WTC11 (cell line): ENCODE data around the gene GTSE1.

ENCODE experiments used
- CREB1 ChIP-seq: sonication (generic); formaldehyde crosslinking; IDR thresholded peaks from 2 replicates; pipeline ENCODE4 v1.8.0; 2023; ENCODE audit warnings: mild to moderate bottlenecking, missing genetic modification reagents
- CREM ChIP-seq: sonication (generic); formaldehyde crosslinking; IDR thresholded peaks from 2 replicates; pipeline ENCODE4 v1.8.1; 2022; ENCODE audit warnings: mild to moderate bottlenecking, missing genetic modification reagents, moderate library complexity
- CTCF ChIP-seq: fragments of 200-600 bp; IDR thresholded peaks from 2 replicates; pipeline ENCODE4 v1.8.0; 2022; ENCODE audit warnings: antibody characterized with exemption
- ESRRA ChIP-seq: sonication (generic); formaldehyde crosslinking; IDR thresholded peaks from 2 replicates; pipeline ENCODE4 v1.8.1; 2022; ENCODE audit warnings: mild to moderate bottlenecking, missing genetic modification reagents, borderline replicate concordance
- NFYB ChIP-seq: sonication (generic); formaldehyde crosslinking; conservative IDR thresholded peaks from 2 replicates; pipeline ENCODE4 v1.8.0; 2022; ENCODE audit warnings: low read depth, missing genetic modification reagents
- OVOL2 ChIP-seq: fragments of 250-450 bp; sonication (Bioruptor Pico); IDR thresholded peaks from 2 replicates; pipeline ENCODE4 v1.9.0; 2021; ENCODE audit warnings: mild to moderate bottlenecking, borderline replicate concordance
- USF2 ChIP-seq: sonication (generic); formaldehyde crosslinking; IDR thresholded peaks from 2 replicates; pipeline ENCODE4 v1.8.1; 2023; ENCODE audit warnings: mild to moderate bottlenecking, missing genetic modification reagents, moderate library complexity
- ZNF219 ChIP-seq: sonication (generic); formaldehyde crosslinking; IDR thresholded peaks from 2 replicates; pipeline ENCODE4 v1.8.0; 2023; ENCODE audit warnings: missing genetic modification reagents, mild to moderate bottlenecking, borderline replicate concordance

GRCh38 chr22:46296257-46297150, at the start of gene GTSE1:
- TF ChIP-seq ZNF219 (CRISPR knock-in tag) (no peak), CREM (CRISPR knock-in tag) (peak; percentile 27), NFYB (CRISPR knock-in tag) (peak; percentile 78), CTCF (no peak), CREB1 (CRISPR knock-in tag) (no peak), ESRRA (CRISPR knock-in tag) (no peak), OVOL2 (no peak), USF2 (CRISPR knock-in tag) (peak; percentile 43)
